WTC11 (cell line): ENCODE results near the gene LTBP3.

Experiments
- ZNF263 ChIP-seq: sonication (generic); formaldehyde crosslinking; IDR thresholded peaks from 2 replicates; pipeline ENCODE4 v1.8.1; 2022; ENCODE audit warnings: low read depth, mild to moderate bottlenecking, moderate library complexity, missing genetic modification reagents
- TF ChIP-seq, protein P1 (sequence below): sonication (generic); formaldehyde crosslinking; IDR thresholded peaks from 2 replicates; pipeline ENCODE4 v1.8.1; 2022; ENCODE audit warnings: missing genetic modification reagents, borderline replicate concordance
- TF ChIP-seq, protein P2 (sequence below): fragments of 200-600 bp; IDR thresholded peaks from 2 replicates; pipeline ENCODE4 v1.8.0; 2022; ENCODE audit warnings: antibody characterized with exemption
- TF ChIP-seq, protein P3 (sequence below): sonication (generic); formaldehyde crosslinking; IDR thresholded peaks from 2 replicates; pipeline ENCODE4 v1.8.1; 2023; ENCODE audit warnings: mild to moderate bottlenecking, missing genetic modification reagents, moderate library complexity

DNA sequence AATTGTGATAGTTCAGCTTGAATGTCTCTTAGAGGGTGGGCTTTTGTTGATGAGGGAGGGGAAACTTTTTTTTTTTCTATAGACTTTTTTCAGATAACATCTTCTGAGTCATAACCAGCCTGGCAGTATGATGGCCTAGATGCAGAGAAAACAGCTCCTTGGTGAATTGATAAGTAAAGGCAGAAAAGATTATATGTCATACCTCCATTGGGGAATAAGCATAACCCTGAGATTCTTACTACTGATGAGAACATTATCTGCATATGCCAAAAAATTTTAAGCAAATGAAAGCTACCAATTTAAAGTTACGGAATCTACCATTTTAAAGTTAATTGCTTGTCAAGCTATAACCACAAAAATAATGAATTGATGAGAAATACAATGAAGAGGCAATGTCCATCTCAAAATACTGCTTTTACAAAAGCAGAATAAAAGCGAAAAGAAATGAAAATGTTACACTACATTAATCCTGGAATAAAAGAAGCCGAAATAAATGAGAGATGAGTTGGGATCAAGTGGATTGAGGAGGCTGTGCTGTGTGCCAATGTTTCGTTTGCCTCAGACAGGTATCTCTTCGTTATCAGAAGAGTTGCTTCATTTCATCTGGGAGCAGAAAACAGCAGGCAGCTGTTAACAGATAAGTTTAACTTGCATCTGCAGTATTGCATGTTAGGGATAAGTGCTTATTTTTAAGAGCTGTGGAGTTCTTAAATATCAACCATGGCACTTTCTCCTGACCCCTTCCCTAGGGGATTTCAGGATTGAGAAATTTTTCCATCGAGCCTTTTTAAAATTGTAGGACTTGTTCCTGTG, 55.4 kb downstream of the LTBP3 start:
- TF ChIP-seq ZNF263 = no peak
- TF ChIP-seq, protein P1, sequence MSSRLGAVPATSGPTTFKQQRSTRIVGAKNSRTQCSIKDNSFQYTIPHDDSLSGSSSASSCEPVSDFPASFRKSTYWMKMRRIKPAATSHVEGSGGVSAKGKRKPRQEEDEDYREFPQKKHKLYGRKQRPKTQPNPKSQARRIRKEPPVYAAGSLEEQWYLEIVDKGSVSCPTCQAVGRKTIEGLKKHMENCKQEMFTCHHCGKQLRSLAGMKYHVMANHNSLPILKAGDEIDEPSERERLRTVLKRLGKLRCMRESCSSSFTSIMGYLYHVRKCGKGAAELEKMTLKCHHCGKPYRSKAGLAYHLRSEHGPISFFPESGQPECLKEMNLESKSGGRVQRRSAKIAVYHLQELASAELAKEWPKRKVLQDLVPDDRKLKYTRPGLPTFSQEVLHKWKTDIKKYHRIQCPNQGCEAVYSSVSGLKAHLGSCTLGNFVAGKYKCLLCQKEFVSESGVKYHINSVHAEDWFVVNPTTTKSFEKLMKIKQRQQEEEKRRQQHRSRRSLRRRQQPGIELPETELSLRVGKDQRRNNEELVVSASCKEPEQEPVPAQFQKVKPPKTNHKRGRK = no peak
- TF ChIP-seq, protein P2, sequence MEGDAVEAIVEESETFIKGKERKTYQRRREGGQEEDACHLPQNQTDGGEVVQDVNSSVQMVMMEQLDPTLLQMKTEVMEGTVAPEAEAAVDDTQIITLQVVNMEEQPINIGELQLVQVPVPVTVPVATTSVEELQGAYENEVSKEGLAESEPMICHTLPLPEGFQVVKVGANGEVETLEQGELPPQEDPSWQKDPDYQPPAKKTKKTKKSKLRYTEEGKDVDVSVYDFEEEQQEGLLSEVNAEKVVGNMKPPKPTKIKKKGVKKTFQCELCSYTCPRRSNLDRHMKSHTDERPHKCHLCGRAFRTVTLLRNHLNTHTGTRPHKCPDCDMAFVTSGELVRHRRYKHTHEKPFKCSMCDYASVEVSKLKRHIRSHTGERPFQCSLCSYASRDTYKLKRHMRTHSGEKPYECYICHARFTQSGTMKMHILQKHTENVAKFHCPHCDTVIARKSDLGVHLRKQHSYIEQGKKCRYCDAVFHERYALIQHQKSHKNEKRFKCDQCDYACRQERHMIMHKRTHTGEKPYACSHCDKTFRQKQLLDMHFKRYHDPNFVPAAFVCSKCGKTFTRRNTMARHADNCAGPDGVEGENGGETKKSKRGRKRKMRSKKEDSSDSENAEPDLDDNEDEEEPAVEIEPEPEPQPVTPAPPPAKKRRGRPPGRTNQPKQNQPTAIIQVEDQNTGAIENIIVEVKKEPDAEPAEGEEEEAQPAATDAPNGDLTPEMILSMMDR = no peak
- TF ChIP-seq, protein P3, sequence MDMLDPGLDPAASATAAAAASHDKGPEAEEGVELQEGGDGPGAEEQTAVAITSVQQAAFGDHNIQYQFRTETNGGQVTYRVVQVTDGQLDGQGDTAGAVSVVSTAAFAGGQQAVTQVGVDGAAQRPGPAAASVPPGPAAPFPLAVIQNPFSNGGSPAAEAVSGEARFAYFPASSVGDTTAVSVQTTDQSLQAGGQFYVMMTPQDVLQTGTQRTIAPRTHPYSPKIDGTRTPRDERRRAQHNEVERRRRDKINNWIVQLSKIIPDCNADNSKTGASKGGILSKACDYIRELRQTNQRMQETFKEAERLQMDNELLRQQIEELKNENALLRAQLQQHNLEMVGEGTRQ = no peak
